Measurements from ENCODE around the gene BCL2A1.

BCL2A1 gene

DNA sequence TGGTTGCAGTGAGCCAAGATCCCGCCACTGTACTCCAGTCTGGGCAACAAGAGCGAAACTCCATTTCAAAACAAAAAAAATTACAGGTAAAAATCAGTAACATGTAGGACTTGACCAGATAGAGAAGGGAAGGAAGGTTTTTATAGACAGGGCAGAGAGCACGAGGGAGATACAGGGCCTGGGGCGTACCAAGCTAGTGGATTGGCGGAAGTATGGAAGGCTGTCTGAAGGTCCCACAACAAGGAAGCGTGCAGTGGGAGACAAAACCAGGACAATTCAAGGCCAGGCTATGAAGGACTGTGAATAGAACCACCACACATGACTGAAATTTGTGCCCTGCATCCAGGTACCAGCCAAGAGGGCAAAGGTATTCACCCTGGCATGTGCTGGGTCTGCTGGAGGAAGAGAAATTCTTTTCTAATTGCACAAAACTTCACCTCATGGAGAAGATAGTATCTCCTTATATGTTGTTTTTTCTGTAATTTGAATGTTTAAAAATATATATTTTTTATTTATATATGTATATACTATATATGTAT, 33.0 kb upstream of the BCL2A1 start:
- H3K27me3 Mint-ChIP-seq (ENCODE audit: low read depth) = no peaks in the 10 kb centered on the region
- peaks cover 4% of the 10 kb centered on the region for H3K9me3 Mint-ChIP-seq
- H3K4me1 Mint-ChIP-seq = no peaks in the 10 kb centered on the region
- TF ChIP-seq, protein P1, sequence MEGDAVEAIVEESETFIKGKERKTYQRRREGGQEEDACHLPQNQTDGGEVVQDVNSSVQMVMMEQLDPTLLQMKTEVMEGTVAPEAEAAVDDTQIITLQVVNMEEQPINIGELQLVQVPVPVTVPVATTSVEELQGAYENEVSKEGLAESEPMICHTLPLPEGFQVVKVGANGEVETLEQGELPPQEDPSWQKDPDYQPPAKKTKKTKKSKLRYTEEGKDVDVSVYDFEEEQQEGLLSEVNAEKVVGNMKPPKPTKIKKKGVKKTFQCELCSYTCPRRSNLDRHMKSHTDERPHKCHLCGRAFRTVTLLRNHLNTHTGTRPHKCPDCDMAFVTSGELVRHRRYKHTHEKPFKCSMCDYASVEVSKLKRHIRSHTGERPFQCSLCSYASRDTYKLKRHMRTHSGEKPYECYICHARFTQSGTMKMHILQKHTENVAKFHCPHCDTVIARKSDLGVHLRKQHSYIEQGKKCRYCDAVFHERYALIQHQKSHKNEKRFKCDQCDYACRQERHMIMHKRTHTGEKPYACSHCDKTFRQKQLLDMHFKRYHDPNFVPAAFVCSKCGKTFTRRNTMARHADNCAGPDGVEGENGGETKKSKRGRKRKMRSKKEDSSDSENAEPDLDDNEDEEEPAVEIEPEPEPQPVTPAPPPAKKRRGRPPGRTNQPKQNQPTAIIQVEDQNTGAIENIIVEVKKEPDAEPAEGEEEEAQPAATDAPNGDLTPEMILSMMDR (IDR thresholded peaks at IDR 0.05; ENCODE audit: unreplicated experiment in 3 of 3) = no peak
- H3K27ac Mint-ChIP-seq = no peak overlapping the region
- no peaks in the 10 kb centered on the region for H3K36me3 Mint-ChIP-seq (ENCODE audit: low read depth)
- no peak overlapping the region for H3K4me3 Mint-ChIP-seq

GRCh38 chr15:80003171-80003570, 32.2 kb upstream of the BCL2A1 start:
- Mint-ChIP-seq H3K4me1 (no peaks in the 10 kb centered on the region), H3K9me3 (peaks cover 4% of the 10 kb centered on the region), H3K4me3 (no peak overlapping the region), H3K36me3 (ENCODE audit: low read depth) (no peaks in the 10 kb centered on the region), H3K27me3 (ENCODE audit: low read depth) (no peaks in the 10 kb centered on the region), H3K27ac (no peak overlapping the region)
- TF ChIP-seq, protein P1 (IDR thresholded peaks at IDR 0.05; ENCODE audit: unreplicated experiment in 3 of 3) = no peak

DNA sequence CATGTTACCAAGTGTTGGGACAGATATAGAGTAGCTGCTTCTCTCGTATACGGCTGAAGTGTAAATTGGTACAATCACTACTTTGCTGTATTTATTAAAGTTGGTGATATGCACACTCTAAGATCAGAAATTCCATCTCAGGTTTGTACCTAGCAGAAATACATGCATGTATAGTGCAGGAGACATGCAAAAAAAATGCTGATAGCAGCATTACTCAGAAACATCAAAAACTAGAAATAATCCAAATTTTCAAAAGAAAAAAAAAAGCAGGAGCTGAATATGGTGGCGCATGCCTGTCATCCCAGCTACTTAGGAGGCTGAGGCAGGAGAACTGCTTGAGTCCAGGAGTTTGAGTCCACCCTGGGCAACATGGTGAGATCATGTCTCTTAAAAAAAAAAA, 31.3 kb upstream of the BCL2A1 start:
- H3K4me3 Mint-ChIP-seq = no peak overlapping the region
- H3K27me3 Mint-ChIP-seq (ENCODE audit: low read depth) = no peaks in the 10 kb centered on the region
- no peaks in the 10 kb centered on the region for H3K4me1 Mint-ChIP-seq
- H3K27ac Mint-ChIP-seq = no peak overlapping the region
- H3K9me3 Mint-ChIP-seq = peaks cover 4% of the 10 kb centered on the region
- no peaks in the 10 kb centered on the region for H3K36me3 Mint-ChIP-seq (ENCODE audit: low read depth)
- TF ChIP-seq, protein P1 (IDR thresholded peaks at IDR 0.05; ENCODE audit: unreplicated experiment in 3 of 3) = no peak

GRCh38 chr15:79994615-79995014, 23.6 kb upstream of the BCL2A1 start:
- Mint-ChIP-seq H3K4me3 (no peak overlapping the region), H3K9me3 (no peaks in the 10 kb centered on the region), H3K4me1 (peaks cover 9% of the 10 kb centered on the region), H3K36me3 (ENCODE audit: low read depth) (no peaks in the 10 kb centered on the region), H3K27me3 (ENCODE audit: low read depth) (peaks cover 7% of the 10 kb centered on the region), H3K27ac (no peak overlapping the region)
- TF ChIP-seq, protein P1 (IDR thresholded peaks at IDR 0.05; ENCODE audit: unreplicated experiment in 3 of 3) = no peak

- no peaks in the 10 kb centered on the region for H3K36me3 Mint-ChIP-seq (ENCODE audit: low read depth)
- H3K4me1 Mint-ChIP-seq = peaks cover 9% of the 10 kb centered on the region
- H3K27me3 Mint-ChIP-seq (ENCODE audit: low read depth) = peaks cover 12% of the 10 kb centered on the region
- TF ChIP-seq, protein P1 (IDR thresholded peaks at IDR 0.05; ENCODE audit: unreplicated experiment in 3 of 3) = no peak
- no peak overlapping the region for H3K4me3 Mint-ChIP-seq
- H3K9me3 Mint-ChIP-seq = no peaks in the 10 kb centered on the region
- H3K27ac Mint-ChIP-seq = no peak overlapping the region
These were observed 20.8 kb upstream of the BCL2A1 start for GRCh38 chr15:79991826-79992225.

DNA sequence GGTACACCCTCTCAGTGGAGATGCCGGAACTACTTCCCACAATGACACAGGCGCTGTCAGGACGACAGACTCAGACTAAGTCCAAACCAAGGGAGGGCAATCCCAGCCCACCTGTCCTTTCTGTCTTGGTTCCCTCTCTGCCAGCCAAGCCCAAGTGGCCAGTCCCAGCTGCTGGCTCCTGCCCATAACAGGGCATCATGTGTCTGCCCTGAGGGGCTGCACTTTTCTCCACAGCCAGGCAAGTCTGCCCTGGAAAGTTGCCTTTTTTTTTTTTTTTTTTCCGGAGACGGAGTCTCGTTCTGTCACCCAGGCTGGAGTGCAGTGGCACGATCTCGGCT, 20.0 kb upstream of the BCL2A1 start:
- peaks cover 12% of the 10 kb centered on the region for H3K27me3 Mint-ChIP-seq (ENCODE audit: low read depth)

More for the DNA sequence above, 20.0 kb upstream of the BCL2A1 start:
- H3K9me3 Mint-ChIP-seq = no peaks in the 10 kb centered on the region
- no peak overlapping the region for H3K4me3 Mint-ChIP-seq
- H3K27ac Mint-ChIP-seq = no peak overlapping the region
- H3K4me1 Mint-ChIP-seq = peaks cover 9% of the 10 kb centered on the region
- no peaks in the 10 kb centered on the region for H3K36me3 Mint-ChIP-seq (ENCODE audit: low read depth)
- TF ChIP-seq, protein P1 (IDR thresholded peaks at IDR 0.05; ENCODE audit: unreplicated experiment in 3 of 3) = no peak
